ENCODE data around the gene SCOC.

- TF ChIP-seq CTCF (IDR thresholded peaks at IDR 0.05) (no peak), ZFX (IDR thresholded peaks at IDR 0.05; ENCODE audit: borderline replicate concordance) (no peak)
Measured at GRCh38 chr4:140367738-140368137, 5.7 kb upstream of the SCOC start.
